ENCODE results near the gene UBE2H.
"Not testable (repeated sequence)": the region's sequence is repeated elsewhere in the genome, so short reads cannot be mapped to it uniquely, and the experiment has no call there.

The UBE2H gene

DNA sequence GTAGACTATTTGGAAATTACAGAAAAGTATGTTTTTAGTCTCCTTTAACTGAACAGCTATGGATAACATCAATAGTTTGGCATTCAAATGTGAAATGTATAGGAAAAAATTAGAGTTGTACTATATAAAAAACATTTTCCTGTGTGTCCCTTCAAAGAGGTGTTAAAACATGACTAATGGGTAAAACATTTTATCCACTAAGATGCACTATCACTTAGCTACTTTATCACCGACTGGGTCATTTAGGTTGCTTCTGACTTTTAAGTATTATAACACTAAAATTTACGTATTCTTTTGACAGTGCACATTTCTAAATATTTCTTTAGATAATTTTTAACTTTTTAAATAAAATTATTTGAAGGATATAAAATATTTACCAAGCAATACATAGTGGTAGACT, 77.6 kb downstream of the UBE2H start:
- peaks cover 6% of the 10 kb centered on the region for H3K4me1 ChIP-seq (ENCODE audit: control insufficient read depth, insufficient read depth, low read length)

DNA sequence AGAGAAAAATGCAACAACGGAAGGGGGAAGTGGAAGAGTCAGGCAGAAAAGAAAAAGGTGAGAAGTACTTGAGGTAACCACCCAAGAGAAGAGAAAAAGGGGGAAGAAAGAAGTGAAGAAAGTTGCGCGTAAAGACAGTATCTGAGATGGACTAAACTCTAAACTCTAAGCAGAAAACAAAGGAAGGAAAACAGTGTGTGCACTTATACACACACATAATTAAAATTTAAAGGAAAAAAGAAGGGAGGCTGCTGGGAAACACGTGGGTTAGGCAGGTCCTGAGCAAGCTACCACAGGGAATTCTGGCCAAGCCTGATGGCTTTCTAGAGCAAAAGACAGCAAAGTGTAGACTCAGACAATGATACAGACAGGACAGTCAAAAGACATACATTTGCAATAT, 78.0 kb downstream of the UBE2H start:
- no peak overlapping the region for H3K27ac ChIP-seq (ENCODE audit: low read depth, low read length)
- H3K4me1 ChIP-seq (ENCODE audit: control insufficient read depth, insufficient read depth, low read length): peaks cover 6% of the 10 kb centered on the region
- H3K36me3 ChIP-seq (ENCODE audit: control insufficient read depth, insufficient read depth, low read length): no peaks in the 10 kb centered on the region
- no peak overlapping the region for H3K9ac ChIP-seq (ENCODE audit: low read length)
- no peak overlapping the region for H3K4me3 ChIP-seq (ENCODE audit: low read length)
- no peaks in the 10 kb centered on the region for H3K27me3 ChIP-seq (ENCODE audit: control insufficient read depth, insufficient read depth, low read length)

More for the DNA sequence above, 77.6 kb downstream of the UBE2H start:
- no peaks in the 10 kb centered on the region for H3K36me3 ChIP-seq (ENCODE audit: control insufficient read depth, insufficient read depth, low read length)
- no peak overlapping the region for H3K9ac ChIP-seq (ENCODE audit: low read length)
- no peaks in the 10 kb centered on the region for H3K27me3 ChIP-seq (ENCODE audit: control insufficient read depth, insufficient read depth, low read length)
- no peak overlapping the region for H3K27ac ChIP-seq (ENCODE audit: low read depth, low read length)
- H3K4me3 ChIP-seq (ENCODE audit: low read length): no peak overlapping the region

DNA sequence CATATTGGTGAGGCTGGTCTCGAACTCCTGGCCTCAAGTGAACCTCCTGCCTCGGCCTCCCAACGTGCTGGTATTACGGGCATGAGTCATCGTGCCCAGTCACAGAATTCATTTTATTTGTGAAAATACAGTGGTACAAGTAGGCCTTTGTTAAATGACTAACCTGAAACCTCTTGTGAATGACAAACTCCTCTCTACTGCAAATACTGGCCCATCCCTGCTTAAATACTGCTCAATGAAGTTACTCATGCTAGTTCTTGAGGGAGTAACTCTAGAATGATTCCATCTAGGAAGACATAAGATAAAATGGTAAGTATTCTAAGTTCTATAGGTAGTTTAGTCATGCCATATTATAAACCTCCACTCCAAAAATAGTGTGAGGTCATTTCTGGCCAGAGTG, 80.7 kb downstream of the UBE2H start:
- Histone ChIP-seq H3K27ac (ENCODE audit: low read depth, low read length) (no peak overlapping the region), H3K4me3 (ENCODE audit: low read length) (no peak overlapping the region), H3K36me3 (ENCODE audit: control insufficient read depth, insufficient read depth, low read length) (no peaks in the 10 kb centered on the region), H3K4me1 (ENCODE audit: control insufficient read depth, insufficient read depth, low read length) (peaks cover 6% of the 10 kb centered on the region), H3K27me3 (ENCODE audit: control insufficient read depth, insufficient read depth, low read length) (no peaks in the 10 kb centered on the region), H3K9ac (ENCODE audit: low read length) (no peak overlapping the region)

DNA sequence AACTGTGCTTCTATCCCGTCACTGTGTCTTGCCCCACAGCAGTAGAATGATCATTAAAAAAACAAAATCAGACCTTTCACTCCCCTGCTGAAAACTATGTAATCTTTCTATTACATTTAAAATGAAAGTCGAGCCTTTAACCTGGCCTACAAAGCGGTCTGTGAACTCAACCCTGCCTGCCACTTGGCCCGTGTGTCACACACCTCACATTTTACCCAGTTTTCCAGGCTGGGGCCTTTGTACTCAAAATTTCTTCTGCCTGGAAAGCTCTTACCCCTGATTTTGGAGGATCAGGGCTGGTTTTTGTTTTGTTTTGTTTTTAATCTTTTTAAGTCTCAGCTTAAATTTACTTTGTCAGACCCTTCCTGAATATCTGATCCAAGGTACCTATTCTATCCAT, 82.1 kb downstream of the UBE2H start:
- Histone ChIP-seq H3K27ac (ENCODE audit: low read depth, low read length) (no peak overlapping the region), H3K4me1 (ENCODE audit: control insufficient read depth, insufficient read depth, low read length) (peaks cover 7% of the 10 kb centered on the region), H3K9ac (ENCODE audit: low read length) (no peak overlapping the region), H3K27me3 (ENCODE audit: control insufficient read depth, insufficient read depth, low read length) (no peaks in the 10 kb centered on the region), H3K36me3 (ENCODE audit: control insufficient read depth, insufficient read depth, low read length) (no peaks in the 10 kb centered on the region), H3K4me3 (ENCODE audit: low read length) (no peak overlapping the region)

DNA sequence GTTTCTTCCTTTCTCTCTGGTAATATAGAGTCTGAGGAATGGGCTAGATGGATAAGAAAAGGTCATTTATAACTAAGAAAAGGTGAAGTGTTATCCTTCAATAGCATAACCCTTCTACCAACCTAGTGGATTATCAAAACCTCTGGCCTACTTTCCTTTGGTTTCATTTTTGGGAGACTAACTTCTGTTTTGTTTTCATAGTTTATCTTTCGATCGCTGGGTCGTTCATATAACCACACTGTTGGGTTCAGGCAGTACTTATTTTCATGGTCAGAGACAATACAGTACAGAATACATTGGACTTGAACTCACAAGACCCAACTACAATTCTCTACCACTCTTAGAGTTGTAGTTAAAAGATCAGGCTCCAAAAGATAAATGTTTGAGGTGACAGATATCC, 86.5 kb downstream of the UBE2H start:
- Histone ChIP-seq H3K4me1 (ENCODE audit: control insufficient read depth, insufficient read depth, low read length) (peaks cover 29% of the 10 kb centered on the region), H3K27me3 (ENCODE audit: control insufficient read depth, insufficient read depth, low read length) (no peaks in the 10 kb centered on the region), H3K4me3 (ENCODE audit: low read length) (no peak overlapping the region), H3K9ac (ENCODE audit: low read length) (no peak overlapping the region), H3K27ac (ENCODE audit: low read depth, low read length) (no peak overlapping the region), H3K36me3 (ENCODE audit: control insufficient read depth, insufficient read depth, low read length) (no peaks in the 10 kb centered on the region)

DNA sequence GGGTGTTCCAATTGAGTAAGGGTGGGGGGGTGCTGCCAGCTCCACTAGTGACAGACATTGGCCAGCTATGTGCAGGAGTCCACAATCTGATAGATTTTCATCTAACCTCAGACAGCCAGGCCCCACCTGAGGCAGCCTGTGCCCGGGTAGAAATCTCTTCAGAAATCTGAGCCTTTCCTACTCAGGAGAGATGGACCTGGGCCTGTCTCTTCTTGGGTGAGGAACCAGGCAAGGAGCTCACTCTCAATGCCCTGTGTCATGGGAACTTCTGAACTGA, 86.9 kb downstream of the UBE2H start:
- Histone ChIP-seq H3K4me3 (ENCODE audit: low read length) (no peak overlapping the region), H3K27me3 (ENCODE audit: control insufficient read depth, insufficient read depth, low read length) (no peaks in the 10 kb centered on the region), H3K4me1 (ENCODE audit: control insufficient read depth, insufficient read depth, low read length) (peaks cover 29% of the 10 kb centered on the region), H3K27ac (ENCODE audit: low read depth, low read length) (peak overlapping the region; percentile 3), H3K9ac (ENCODE audit: low read length) (no peak overlapping the region), H3K36me3 (ENCODE audit: control insufficient read depth, insufficient read depth, low read length) (no peaks in the 10 kb centered on the region)

DNA sequence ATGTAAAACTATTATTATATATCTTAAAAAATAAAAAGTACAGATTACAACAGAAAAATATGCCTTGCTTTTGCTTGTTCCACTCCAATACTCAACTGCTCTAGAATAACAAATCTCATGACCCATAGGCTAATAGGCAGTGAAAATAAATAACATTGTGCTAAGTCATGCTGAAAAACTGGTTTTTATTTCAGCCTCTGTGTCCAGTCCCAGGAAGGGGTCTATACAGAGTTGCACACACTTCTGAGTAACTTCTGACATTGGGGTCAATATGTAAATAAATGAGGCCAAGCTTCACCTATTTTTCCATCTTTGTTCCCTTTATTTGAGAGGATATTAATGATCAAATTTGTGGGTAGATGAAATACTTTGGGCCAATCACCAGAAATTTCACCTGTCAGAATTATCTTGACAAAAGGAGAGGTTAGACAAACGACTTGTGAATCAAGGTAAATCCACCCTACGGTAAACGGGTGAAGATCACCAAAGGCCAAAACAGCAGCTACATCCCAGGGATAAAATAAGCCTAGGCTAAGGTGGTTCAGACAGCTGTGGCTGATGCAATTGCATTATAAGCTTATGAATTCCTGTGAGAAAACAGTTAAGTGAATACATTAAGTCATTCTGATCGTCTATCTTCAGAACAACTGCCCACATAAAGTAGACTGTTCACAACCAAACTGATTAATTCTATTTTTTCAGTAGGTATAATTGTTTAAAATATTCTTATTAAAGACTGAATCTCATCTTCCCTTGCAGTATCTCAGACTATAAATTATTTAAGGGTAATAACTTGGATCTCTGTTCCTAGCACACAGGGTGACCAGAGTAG, 87.5 kb downstream of the UBE2H start:
- Histone ChIP-seq H3K4me3 (ENCODE audit: low read length) (no peak overlapping the region), H3K27me3 (ENCODE audit: control insufficient read depth, insufficient read depth, low read length) (no peaks in the 10 kb centered on the region), H3K4me1 (ENCODE audit: control insufficient read depth, insufficient read depth, low read length) (peaks cover 29% of the 10 kb centered on the region), H3K9ac (ENCODE audit: low read length) (no peak overlapping the region), H3K27ac (ENCODE audit: low read depth, low read length) (no peak overlapping the region), H3K36me3 (ENCODE audit: control insufficient read depth, insufficient read depth, low read length) (no peaks in the 10 kb centered on the region)

DNA sequence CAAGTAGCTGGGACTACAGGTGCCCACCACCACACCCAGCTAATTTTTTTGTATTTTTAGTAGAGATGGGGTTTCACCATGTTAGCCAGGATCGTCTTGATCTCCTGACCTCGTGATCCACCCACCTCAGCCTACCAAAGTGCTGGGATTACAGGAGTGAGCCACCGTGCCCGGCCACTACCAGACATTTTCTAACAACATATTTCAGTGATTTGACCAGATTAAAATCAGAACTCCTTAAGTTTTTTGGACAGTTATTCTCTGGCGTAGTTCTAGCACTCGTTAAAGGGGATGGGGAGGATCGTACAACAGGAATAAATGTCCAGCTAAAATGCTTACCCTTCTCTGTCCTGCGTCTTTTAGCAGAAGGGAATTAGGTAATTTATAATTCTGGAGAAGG, 88.1 kb downstream of the UBE2H start:
- H3K4me1 ChIP-seq (ENCODE audit: control insufficient read depth, insufficient read depth, low read length): peaks cover 29% of the 10 kb centered on the region
- not testable (repeated sequence) for H3K9ac ChIP-seq (ENCODE audit: low read length); H3K27ac ChIP-seq (ENCODE audit: low read depth, low read length); H3K4me3 ChIP-seq (ENCODE audit: low read length); H3K36me3 ChIP-seq (ENCODE audit: control insufficient read depth, insufficient read depth, low read length); H3K27me3 ChIP-seq (ENCODE audit: control insufficient read depth, insufficient read depth, low read length)

DNA sequence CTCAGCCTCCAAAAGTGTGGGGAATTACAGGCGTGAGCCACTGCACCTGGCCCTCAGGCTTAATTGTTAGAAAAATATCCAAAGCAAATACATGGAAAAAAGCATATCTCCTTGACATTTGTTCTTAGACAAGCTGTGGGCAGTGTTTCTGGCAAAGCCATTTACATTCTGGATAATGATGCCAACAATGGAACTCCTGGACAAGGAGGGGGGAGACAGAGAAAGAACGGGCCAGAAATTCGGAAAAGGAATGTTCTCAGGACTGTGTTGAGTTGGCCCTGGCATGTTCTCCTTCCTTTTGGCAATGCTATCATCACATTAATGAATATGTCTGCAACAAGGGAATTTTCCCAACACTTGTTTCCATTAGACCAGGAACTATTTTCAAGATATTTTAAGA, 88.7 kb downstream of the UBE2H start:
- peak overlapping the region; percentile 41 for H3K27ac ChIP-seq (ENCODE audit: low read depth, low read length)
- no peak overlapping the region for H3K4me3 ChIP-seq (ENCODE audit: low read length)
- H3K4me1 ChIP-seq (ENCODE audit: control insufficient read depth, insufficient read depth, low read length): peaks cover 29% of the 10 kb centered on the region
- H3K27me3 ChIP-seq (ENCODE audit: control insufficient read depth, insufficient read depth, low read length): no peaks in the 10 kb centered on the region
- H3K36me3 ChIP-seq (ENCODE audit: control insufficient read depth, insufficient read depth, low read length): no peaks in the 10 kb centered on the region
- no peak overlapping the region for H3K9ac ChIP-seq (ENCODE audit: low read length)

DNA sequence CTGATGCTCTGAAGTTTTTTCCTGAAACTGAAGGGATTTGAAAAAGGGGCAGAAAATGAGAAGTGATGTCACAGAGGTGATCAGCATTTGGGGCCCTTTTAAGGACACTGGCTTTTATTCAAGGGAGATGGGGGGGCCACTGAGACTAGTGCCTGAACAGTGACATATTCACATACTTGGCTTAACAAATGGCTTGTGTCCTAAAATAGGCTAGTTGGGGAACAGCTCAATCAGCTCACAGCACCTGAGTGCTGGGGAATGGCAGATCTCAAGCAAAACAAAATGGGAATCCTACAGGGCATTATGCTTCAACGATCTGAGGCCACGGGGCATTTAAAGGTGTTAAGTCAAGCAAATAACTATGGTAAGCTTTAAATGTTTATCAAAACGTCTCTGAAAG, 90.1 kb downstream of the UBE2H start:
- H3K4me3 ChIP-seq (ENCODE audit: low read length): no peak overlapping the region
- no peaks in the 10 kb centered on the region for H3K27me3 ChIP-seq (ENCODE audit: control insufficient read depth, insufficient read depth, low read length)
- no peak overlapping the region for H3K9ac ChIP-seq (ENCODE audit: low read length)
- H3K27ac ChIP-seq (ENCODE audit: low read depth, low read length): peak overlapping the region; percentile 30
- no peaks in the 10 kb centered on the region for H3K36me3 ChIP-seq (ENCODE audit: control insufficient read depth, insufficient read depth, low read length)
- peaks cover 29% of the 10 kb centered on the region for H3K4me1 ChIP-seq (ENCODE audit: control insufficient read depth, insufficient read depth, low read length)

DNA sequence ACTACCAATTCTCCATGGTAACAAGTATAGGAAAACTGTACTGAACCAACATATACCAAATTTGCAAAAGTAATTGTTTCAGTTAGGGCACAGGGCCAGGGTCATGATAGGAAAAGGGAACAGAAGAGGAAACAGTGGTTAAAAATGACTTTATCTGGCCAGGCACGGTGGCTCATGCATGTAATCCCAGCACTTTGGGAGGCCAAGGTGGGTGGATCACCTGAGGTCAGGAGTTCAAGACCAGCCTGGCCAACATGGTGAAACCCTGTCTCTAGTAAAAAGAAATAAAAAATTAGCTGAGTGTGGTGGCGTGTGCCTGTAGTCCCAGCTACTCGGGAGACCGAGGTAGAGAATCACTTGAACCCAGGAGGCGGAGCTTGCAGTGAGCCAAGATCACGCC, 92.0 kb downstream of the UBE2H start:
- not testable (repeated sequence) for H3K36me3 ChIP-seq (ENCODE audit: control insufficient read depth, insufficient read depth, low read length); H3K27ac ChIP-seq (ENCODE audit: low read depth, low read length)

DNA sequence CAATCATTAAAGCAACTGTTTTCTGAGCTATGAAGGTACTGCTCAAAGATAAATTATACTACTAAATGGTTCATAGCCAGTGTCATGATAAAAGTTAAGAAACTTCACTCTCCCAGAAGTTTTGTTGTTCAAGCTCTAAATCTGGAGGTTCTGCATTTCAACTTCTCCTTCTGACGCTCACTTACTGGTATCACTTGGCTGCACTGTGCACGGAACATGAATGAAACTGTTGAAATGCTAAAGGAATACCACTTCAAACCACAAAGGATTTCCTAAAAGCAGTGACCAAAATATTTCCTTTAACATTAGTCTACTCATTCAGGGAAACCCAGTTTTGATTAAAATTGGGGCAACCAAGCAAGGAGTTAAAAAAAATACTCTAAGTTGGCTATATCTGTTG, 93.6 kb downstream of the UBE2H start:
- Histone ChIP-seq H3K9ac (ENCODE audit: low read length) (no peak overlapping the region), H3K36me3 (ENCODE audit: control insufficient read depth, insufficient read depth, low read length) (no peaks in the 10 kb centered on the region), H3K4me3 (ENCODE audit: low read length) (no peak overlapping the region), H3K27me3 (ENCODE audit: control insufficient read depth, insufficient read depth, low read length) (no peaks in the 10 kb centered on the region), H3K4me1 (ENCODE audit: control insufficient read depth, insufficient read depth, low read length) (peaks cover 19% of the 10 kb centered on the region), H3K27ac (ENCODE audit: low read depth, low read length) (no peak overlapping the region)

More for the DNA sequence above, 92.0 kb downstream of the UBE2H start:
- H3K9ac ChIP-seq (ENCODE audit: low read length); H3K27me3 ChIP-seq (ENCODE audit: control insufficient read depth, insufficient read depth, low read length); H3K4me3 ChIP-seq (ENCODE audit: low read length): not testable (repeated sequence)
- peaks cover 24% of the 10 kb centered on the region for H3K4me1 ChIP-seq (ENCODE audit: control insufficient read depth, insufficient read depth, low read length)

DNA sequence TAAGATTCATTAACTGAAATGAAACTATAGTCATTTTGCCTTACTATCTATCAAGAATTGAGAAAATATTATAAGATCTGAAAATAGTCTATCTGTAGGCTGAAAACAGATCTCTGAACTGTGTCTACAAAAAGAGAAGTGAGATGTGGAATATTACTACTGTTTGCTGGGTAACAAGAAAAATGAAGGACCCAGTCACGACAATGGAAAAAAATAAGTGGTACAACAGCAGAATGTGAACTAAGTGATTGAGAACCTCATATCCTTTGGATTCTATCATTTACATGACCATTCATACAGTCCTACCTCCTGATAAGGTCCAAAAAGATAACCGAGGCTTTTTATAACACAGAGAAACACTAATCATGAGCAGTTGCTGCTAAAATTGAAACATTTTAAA, 94.3 kb downstream of the UBE2H start:
- Histone ChIP-seq H3K27me3 (ENCODE audit: control insufficient read depth, insufficient read depth, low read length) (no peaks in the 10 kb centered on the region), H3K9ac (ENCODE audit: low read length) (no peak overlapping the region), H3K4me1 (ENCODE audit: control insufficient read depth, insufficient read depth, low read length) (peaks cover 17% of the 10 kb centered on the region), H3K36me3 (ENCODE audit: control insufficient read depth, insufficient read depth, low read length) (no peaks in the 10 kb centered on the region), H3K4me3 (ENCODE audit: low read length) (no peak overlapping the region), H3K27ac (ENCODE audit: low read depth, low read length) (no peak overlapping the region)

Data from rectal smooth muscle tissue (tissue), 1 donor.